Measurements from ENCODE around the gene NFATC1.

Gene NFATC1

GRCh38 chr18:79554945-79555645, 159.4 kb downstream of the NFATC1 start:
- no peak for DNase-seq (ENCODE audit: low read depth, low spot score)

DNA sequence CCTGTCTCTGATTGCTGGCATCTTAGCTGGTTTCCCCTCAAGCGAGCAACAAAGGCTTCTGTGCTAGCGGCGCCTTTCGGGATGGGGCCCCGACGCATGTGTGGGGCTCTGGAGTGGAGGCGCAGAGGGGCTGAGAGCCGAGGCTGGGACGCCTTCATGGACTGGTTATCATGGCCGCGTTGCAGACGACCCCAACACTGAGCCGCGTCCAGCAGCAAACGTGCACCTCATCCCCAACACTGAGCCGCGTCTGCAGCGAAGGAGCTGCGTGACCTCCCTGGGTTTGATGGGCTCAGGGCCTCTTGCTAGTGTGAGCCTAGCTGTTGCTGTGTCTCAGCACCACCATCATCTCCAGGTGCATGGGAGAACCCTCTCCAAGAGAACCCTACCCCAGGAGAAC, 160.2 kb downstream of the NFATC1 start:
- no peak for DNase-seq (ENCODE audit: low read depth, low spot score)

GRCh38 chr18:79556829-79557585, 161.3 kb downstream of the NFATC1 start:
- no peak for DNase-seq (ENCODE audit: low read depth, low spot score)

GRCh38 chr18:79558196-79558932, 162.6 kb downstream of the NFATC1 start:
- DNase-seq (ENCODE audit: low read depth, low spot score): no peak

DNA sequence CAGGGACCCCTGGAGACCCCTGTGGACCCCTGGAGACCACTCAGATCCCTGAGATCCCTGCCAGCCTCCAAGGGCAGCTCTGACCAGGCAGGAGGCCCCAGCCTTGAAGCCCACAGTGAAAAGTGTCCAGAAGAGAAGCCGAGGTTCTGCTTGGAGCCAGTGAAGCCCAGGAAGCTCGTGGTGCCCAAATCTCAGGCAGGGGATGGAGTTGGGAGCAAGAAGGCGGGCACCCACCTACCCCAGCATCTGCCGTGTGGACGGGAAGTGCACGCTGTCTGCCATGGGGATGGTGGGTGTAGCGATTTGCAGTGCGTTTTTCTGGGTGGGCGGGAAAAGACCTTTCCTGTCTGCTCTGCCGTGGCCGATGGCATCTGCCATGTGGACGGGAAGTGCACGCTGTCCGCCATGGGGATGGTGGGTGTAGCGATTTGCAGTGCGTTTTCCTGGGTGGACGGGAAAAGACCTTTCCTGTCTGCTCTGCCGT, 163.2 kb downstream of the NFATC1 start:
- no peak for DNase-seq (ENCODE audit: low read depth, low spot score)

DNA sequence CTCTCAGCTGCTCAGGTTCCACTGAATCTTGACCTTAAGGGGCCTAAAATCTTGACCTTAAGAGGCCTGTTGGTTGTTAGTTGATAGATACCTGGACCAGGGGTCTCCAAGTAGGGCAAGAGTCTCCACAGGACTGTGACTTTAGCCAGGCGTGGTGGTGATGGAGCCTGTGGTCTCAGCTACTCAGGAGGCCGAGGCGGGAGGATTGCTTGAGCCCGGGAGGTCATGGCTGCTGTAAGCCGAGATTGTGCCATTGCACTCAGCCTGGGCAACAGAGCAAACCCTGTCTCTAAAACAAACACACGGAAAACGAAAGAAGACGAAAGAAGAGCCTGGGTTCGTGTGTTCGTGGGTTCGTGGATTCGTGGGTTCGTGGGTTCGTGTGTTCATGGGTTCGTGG, 163.7 kb downstream of the NFATC1 start:
- DNase-seq (ENCODE audit: low read depth, low spot score): no peak

DNA sequence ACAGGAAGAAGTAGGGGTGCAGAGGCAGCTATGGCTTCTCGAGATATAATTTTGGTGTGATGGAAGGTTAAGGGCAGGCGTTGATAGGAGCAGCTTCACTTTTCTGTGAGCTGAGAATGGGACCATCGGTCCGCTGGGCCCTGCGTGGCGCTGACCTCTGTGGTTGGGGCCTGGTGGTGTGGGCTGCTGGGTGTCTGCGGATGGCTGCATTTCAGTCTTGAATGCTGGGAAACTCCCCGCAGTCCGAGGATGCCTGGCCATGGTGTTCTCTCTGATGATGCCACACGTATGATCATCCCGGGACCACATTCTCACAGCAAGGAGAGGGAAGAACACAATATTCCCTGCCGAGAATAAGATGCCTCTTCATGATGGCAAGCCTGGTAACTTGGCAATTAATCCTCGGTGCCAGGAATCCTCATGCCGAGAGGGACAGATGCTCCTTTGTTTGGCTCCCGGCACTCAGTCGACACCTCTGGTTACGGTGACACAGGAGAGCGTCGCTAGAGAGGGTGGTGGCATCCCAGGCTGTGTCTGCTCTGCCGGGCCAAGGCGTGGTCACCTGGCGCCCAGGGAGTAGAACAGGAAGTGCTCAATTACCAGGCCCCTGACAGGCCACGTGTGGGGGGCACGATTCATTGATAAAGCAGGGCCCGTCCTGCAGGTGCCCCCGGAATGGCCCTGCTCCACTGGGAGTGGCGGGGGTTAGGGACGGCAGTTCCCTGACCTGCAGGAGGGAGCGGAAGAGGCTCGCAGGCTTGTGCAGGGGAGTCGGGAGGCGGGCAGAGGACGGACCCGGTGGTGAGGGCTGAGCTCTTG, 164.5 kb downstream of the NFATC1 start:
- DNase-seq (ENCODE audit: low read depth, low spot score): no peak

DNA sequence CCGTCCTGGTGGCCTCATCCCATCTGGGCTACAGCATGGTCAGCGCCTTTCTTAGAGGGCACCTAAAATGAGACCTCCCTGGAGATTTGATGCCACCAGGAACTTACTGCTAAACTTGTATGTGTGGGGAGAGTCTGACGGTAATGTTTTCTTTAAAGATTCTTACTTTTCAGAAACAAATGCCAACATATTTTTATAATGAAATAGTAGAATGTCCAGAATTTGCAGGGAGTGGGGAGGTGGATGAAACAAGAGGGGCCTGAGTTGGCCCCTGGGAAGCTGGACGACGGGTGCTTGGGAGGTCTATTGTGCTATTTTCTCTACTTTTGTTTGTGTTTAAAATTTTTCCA, 165.1 kb downstream of the NFATC1 start:
- DNase-seq (ENCODE audit: low read depth, low spot score): no peak

GRCh38 chr18:79563949-79564348, 168.2 kb downstream of the NFATC1 start:
- no peak for DNase-seq (ENCODE audit: low read depth, low spot score)

GRCh38 chr18:79564441-79564840, 168.7 kb downstream of the NFATC1 start:
- no peak for DNase-seq (ENCODE audit: low read depth, low spot score)

- DNase-seq (ENCODE audit: low read depth, low spot score): peak; percentile 59
Measured at GRCh38 chr18:79566771-79567431, 171.2 kb downstream of the NFATC1 start.

GRCh38 chr18:79567481-79568147, 171.9 kb downstream of the NFATC1 start:
- peak; percentile 76 for DNase-seq (ENCODE audit: low read depth, low spot score)

DNA sequence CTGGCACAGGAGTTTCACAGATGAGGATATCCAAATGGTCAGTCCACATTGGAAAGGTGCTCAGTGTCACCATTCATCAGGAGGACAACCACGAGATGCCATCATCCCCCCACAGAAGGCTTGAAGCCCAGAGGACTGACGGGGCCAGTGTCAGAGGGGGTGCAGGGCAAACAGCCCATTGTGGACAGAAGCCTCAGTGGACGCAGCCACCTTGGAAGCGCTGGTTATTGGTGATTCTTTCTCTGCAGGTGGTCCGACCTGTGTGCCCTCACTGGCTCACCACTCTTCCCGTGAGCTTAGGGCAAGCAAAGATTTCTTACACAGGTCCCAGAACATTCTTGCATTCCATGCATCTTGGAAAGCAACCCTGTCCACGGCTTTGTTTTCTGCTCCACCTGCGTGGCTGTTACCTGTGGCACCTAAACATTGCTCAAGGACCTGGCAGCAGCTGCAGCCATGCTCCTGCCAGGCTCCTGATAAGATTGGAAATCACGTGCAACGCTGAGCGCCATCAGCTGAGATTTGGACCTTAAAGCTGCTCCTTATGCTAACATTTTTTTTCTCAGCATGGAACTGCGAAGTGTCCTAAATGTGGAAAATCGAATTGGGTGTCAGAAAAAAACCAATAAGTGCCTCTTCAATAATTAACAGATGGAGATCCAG, 172.9 kb downstream of the NFATC1 start:
- no peak for DNase-seq (ENCODE audit: low read depth, low spot score)

- no peak for DNase-seq (ENCODE audit: low read depth, low spot score)
Measured at GRCh38 chr18:79569720-79570119, 174.0 kb downstream of the NFATC1 start.

GRCh38 chr18:79570266-79571201, 174.8 kb downstream of the NFATC1 start:
- DNase-seq (ENCODE audit: low read depth, low spot score): no peak

DNA sequence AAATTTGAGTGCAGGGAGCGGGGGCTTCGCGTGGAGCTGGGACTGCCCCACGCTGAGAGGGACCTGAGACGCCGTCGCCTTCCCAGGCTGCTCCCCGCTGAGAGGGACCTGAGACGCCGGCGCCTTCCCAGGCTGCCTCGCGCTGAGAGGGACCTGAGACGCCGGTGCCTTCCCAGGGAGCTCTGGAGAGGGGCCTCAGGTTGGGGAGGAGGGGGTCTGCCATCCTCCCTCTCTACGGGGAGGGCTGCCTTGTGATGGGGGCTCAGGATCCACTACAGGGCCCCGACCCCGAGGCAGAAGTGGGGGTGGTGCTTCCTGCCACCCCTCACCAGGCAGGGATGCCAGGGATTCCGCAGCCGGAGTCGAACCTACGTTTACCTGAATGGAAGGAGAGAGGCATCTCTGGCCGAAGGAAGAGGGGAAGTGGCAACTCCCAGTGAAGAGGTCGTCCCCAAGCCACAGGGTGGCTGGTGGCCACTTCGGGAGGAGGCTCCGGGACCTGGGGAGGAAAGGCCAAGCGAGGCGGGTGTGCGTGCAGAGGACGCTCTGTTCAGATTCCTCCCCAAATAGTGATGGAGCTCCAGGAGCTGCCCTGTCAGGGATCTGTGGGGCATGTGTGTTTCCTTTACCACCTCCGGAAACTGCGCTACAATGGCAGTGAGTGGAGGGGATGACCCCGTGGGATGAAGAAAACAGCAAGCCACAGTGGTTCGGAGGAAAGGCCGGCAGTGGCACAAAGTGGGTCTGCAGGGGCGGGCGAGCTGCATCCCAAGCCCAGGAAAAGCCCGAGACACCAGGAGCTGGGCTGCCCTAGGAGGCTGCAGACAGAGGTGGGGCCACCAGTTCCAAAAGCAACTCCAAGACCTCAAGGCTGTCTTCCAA, 175.7 kb downstream of the NFATC1 start:
- no peak for DNase-seq (ENCODE audit: low read depth, low spot score)

- DNase-seq (ENCODE audit: low read depth, low spot score): no peak
Measured at GRCh38 chr18:79572093-79572780, 176.5 kb downstream of the NFATC1 start.

Data from ELF-1 (cell line).